OCI-LY7 (cell line): ENCODE data around the gene IPO4. TPM values are rescaled to one million over a fixed set of nuclear protein-coding genes. Genes with fewer than 3 reads are reported as not detected.

Experiments used
- BruUV-seq: library from RNA; stranded (reverse); fragments of 400-500 nt; replicated peaks from 2 replicates; lab custom pipeline; 2021; lab: Mats Ljungman, UMichigan
- CTCF ChIA-PET: fragments of 300-600 bp; sonication (Branson Sonifier 250); formaldehyde crosslinking; loops from one replicate; lab custom pipeline; 2022; ENCODE audit warnings: antibody characterized with exemption; ENCODE audit not compliant: unreplicated experiment; lab: Charles Lee
- POLR2A ChIA-PET: fragments of 300-600 bp; sonication (Branson Sonifier 250); formaldehyde crosslinking; loops from one replicate; lab custom pipeline; 2022; ENCODE audit warnings: antibody characterized with exemption; lab: Charles Lee
- DNase-seq: peaks from one replicate; pipeline ENCODE4 v3.0.0-alpha.2; 2015; ENCODE audit warnings: low spot score
- H2AFZ ChIP-seq: fragments of 200-600 bp; sonication (generic), shearing (Covaris generic); 2 replicates; pipeline ENCODE4 v1.6.1; 2014; ENCODE audit warnings: mild to moderate bottlenecking, antibody characterized with exemption, low read length, moderate library complexity
- H3K27ac ChIP-seq: fragments of 200-600 bp; sonication (generic); 2 replicates; pipeline ENCODE4 v1.5.1; 2014; ENCODE audit warnings: mixed run types, low read depth, mild to moderate bottlenecking, moderate library complexity, low read length, inconsistent platforms; ENCODE audit not compliant: poor library complexity, severe bottlenecking
- H3K36me3 ChIP-seq: fragments of 200-600 bp; sonication (generic); 2 replicates; pipeline ENCODE4 v1.6.1; 2014; ENCODE audit warnings: mild to moderate bottlenecking, antibody characterized with exemption, low read length, moderate library complexity, mixed read lengths; ENCODE audit not compliant: insufficient read depth
- H3K4me1 ChIP-seq: fragments of 200-600 bp; sonication (generic); 2 replicates; pipeline ENCODE4 v1.5.1; 2014; ENCODE audit warnings: mild to moderate bottlenecking, low read length; ENCODE audit not compliant: insufficient read depth, poor library complexity, severe bottlenecking
- H3K4me2 ChIP-seq: fragments of 200-600 bp; sonication (generic); 2 replicates; pipeline ENCODE4 v1.6.1; 2014; ENCODE audit warnings: mild to moderate bottlenecking, low read length
- H3K4me3 ChIP-seq: fragments of 200-600 bp; sonication (generic); 2 replicates; pipeline ENCODE4 v1.5.1; 2014; ENCODE audit warnings: mild to moderate bottlenecking, low read depth, low read length; ENCODE audit not compliant: poor library complexity, severe bottlenecking
- H3K79me2 ChIP-seq: fragments of 200-600 bp; sonication (generic); 2 replicates; pipeline ENCODE4 v1.6.1; 2016; ENCODE audit warnings: low read depth, mild to moderate bottlenecking, low read length, moderate library complexity, mixed read lengths; ENCODE audit not compliant: insufficient read depth
- H3K9me2 ChIP-seq: fragments of 200-600 bp; sonication (generic); 2 replicates; pipeline ENCODE4 v1.6.1; 2016; ENCODE audit warnings: mild to moderate bottlenecking, low read length, mixed read lengths; ENCODE audit not compliant: insufficient read depth
- H3K9me3 ChIP-seq: fragments of 200-600 bp; sonication (generic); 2 replicates; pipeline ENCODE4 v1.6.1; 2014; ENCODE audit warnings: mild to moderate bottlenecking, mixed run types, low read length, mixed read lengths
- H4K20me1 ChIP-seq: fragments of 200-600 bp; sonication (generic); 2 replicates; pipeline ENCODE4 v1.6.1; 2014; ENCODE audit warnings: mild to moderate bottlenecking, antibody characterized with exemption, low read length, moderate library complexity, mixed read lengths; ENCODE audit not compliant: insufficient read depth
- EZH2phosphoT487 ChIP-seq: fragments of 200-600 bp; sonication (generic); IDR thresholded peaks from 2 replicates; pipeline ENCODE4 v1.6.1; 2018; ENCODE audit warnings: low read depth, borderline replicate concordance, mild to moderate bottlenecking, mixed run types, antibody characterized with exemption, low read length, moderate library complexity, mixed read lengths
- intact Hi-C: fragments of 100-400 bp; cut with micrococcal nuclease; formaldehyde crosslinking; loops from one replicate; pipeline ENCODE4 v1.10.0; 2022; ENCODE audit not compliant: unreplicated experiment
- total RNA-seq, 2 experiments: library from RNA; depleted of rRNA in 1 of 2; stranded (reverse); fragments of >200 nt in 1 of 2; shearing (Covaris generic) in 1 of 2; gene quantifications; 2 replicates each; pipeline ENCODE4 v1.2.3, GENCODE V29; 2014 to 2022
- TF ChIP-seq, protein P1 (sequence below): fragments of 200-600 bp; sonication (generic); conservative IDR thresholded peaks from 2 replicates; pipeline ENCODE4 v1.5.1; 2014; ENCODE audit warnings: mild to moderate bottlenecking, antibody characterized with exemption, low read length, moderate library complexity, mixed read lengths

The IPO4 gene
- total RNA-seq, 2 experiments from 2014 or later = 53.1 to 59.2 TPM

DNA sequence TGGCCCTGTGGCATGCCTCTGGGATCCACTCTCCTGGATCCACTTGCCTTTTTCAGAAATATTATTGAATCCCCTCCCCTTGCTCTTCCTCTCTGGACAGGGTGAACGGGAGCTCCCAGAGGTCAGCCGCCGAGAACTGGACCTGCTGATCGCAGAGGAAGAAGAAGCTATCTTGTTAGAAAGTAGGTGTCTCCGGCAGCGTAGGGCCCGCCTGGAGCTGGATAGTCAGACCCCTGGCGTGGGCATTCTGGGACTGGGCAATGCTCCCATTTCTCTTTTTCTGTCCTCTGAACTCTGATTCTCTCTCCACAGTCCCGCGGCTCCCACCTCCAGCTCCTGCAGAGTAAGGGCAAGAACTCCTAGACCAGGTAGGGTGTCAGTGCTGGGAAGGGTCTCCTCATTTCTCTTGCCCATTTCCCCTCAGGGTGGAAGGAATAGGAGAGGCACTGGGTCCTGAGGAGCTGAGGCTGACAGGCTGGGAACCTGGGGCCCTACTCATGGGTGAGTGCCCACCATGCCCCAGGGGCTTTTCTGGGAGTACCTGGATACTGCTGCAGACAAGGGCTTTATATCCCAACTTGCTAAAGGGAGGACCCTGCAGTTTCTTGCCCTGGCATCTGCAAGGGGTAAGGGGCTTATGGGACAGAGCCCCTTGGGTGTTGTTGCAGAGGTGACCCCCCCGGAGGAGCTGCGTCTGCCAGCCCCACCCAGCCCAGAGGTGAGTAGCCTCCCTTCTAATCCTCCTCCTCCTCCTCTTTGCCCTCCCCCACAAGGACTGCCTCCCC is 11.4 kb downstream of the IPO4 start:
- Histone ChIP-seq H3K4me1 (no peaks in the 10 kb centered on the region), H4K20me1 (no peaks in the 10 kb centered on the region), H2AFZ (no peak overlapping the region), H3K9me2 (no peaks in the 10 kb centered on the region), H3K4me3 (no peak overlapping the region), H3K9me3 (no peaks in the 10 kb centered on the region), H3K4me2 (no peak overlapping the region), H3K79me2 (no peaks in the 10 kb centered on the region), H3K27ac (no peak overlapping the region), H3K36me3 (peaks cover 38% of the 10 kb centered on the region)
- no TSS peak for BruUV-seq
- intact Hi-C loops = no loop called here
- DNase-seq = no peak
- CTCF ChIA-PET = no interaction called here
- no peak for TF ChIP-seq EZH2phosphoT487
- TF ChIP-seq, protein P1, sequence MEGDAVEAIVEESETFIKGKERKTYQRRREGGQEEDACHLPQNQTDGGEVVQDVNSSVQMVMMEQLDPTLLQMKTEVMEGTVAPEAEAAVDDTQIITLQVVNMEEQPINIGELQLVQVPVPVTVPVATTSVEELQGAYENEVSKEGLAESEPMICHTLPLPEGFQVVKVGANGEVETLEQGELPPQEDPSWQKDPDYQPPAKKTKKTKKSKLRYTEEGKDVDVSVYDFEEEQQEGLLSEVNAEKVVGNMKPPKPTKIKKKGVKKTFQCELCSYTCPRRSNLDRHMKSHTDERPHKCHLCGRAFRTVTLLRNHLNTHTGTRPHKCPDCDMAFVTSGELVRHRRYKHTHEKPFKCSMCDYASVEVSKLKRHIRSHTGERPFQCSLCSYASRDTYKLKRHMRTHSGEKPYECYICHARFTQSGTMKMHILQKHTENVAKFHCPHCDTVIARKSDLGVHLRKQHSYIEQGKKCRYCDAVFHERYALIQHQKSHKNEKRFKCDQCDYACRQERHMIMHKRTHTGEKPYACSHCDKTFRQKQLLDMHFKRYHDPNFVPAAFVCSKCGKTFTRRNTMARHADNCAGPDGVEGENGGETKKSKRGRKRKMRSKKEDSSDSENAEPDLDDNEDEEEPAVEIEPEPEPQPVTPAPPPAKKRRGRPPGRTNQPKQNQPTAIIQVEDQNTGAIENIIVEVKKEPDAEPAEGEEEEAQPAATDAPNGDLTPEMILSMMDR = no peak
- POLR2A ChIA-PET = interaction anchor here (1.1 kb wide), 1 partner anchor 10 kb away, joined by 4 read pairs; no protein-coding TSS in a partner anchor

DNA sequence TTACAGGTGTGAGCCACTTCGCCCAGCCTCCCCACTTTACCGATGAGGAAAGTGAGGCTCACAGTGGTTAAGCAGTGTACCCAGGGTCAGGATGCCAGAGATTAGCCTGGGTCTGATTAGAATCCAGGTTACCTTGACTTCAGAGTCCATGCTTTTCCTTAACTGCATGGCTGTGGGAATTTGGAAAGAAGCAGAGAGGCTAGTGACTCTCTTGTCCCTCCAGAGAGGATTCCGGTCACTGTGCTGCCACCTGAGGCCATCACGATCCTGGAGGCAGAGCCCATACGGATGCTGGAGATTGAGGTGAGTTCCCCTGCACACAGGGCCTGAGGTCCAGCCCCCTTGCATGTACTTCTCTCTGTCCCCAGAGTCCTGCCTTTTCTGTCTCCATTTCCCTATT is 12.0 kb downstream of the IPO4 start:
- Histone ChIP-seq H3K4me2 (no peak overlapping the region), H3K4me1 (no peaks in the 10 kb centered on the region), H3K79me2 (no peaks in the 10 kb centered on the region), H3K4me3 (no peak overlapping the region), H3K36me3 (peaks cover 35% of the 10 kb centered on the region), H3K9me2 (no peaks in the 10 kb centered on the region), H3K27ac (no peak overlapping the region), H2AFZ (no peak overlapping the region), H3K9me3 (no peaks in the 10 kb centered on the region), H4K20me1 (no peaks in the 10 kb centered on the region)
- BruUV-seq = no TSS peak
- POLR2A ChIA-PET = no interaction called here
- no peak for DNase-seq
- intact Hi-C loops = no loop called here
- no peak for TF ChIP-seq EZH2phosphoT487
- TF ChIP-seq, protein P1 = no peak
- CTCF ChIA-PET = no interaction called here

DNA sequence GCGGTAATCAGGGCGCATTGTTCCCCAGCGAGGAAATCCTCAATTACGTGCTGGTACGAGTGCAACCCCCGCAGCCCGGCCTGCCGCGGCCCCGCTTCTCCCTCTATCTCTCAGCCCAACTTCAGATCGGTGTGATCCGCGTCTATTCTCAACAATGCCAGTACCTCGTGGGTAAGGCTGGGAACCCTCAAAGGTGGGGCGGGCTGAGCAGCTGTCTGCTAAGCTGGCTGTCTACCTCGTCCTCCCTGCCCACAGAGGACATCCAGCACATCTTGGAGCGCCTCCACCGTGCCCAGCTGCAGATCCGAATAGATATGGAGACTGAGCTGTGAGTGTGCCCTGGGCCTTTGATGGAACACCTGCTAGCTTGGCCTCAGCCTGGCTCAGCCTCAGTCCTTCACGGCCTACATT is 15.7 kb downstream of the IPO4 start:
- Histone ChIP-seq H3K79me2 (no peaks in the 10 kb centered on the region), H3K9me2 (no peaks in the 10 kb centered on the region), H2AFZ (no peak overlapping the region), H3K27ac (no peak overlapping the region), H3K4me2 (no peak overlapping the region), H3K4me1 (no peaks in the 10 kb centered on the region), H4K20me1 (no peaks in the 10 kb centered on the region), H3K36me3 (no peaks in the 10 kb centered on the region), H3K4me3 (no peak overlapping the region), H3K9me3 (no peaks in the 10 kb centered on the region)
- intact Hi-C loops = no loop called here
- no TSS peak for BruUV-seq
- ChIA-PET POLR2A (interaction anchor here (0.9 kb wide), 1 partner anchor 101 kb away, joined by 3 read pairs; no protein-coding TSS in a partner anchor), CTCF (interaction anchor here (1.3 kb wide), 1 partner anchor 12 kb away, joined by 3 read pairs; the partner anchor contains the start of gene IRF9)
- DNase-seq = no peak
- TF ChIP-seq, protein P1 = no peak
- TF ChIP-seq EZH2phosphoT487 = no peak
